Common myeloid progenitor, CD34-positive (primary cell): ENCODE results near the gene KDM1A.

ENCODE experiments used
- CTCF ChIA-PET: fragments of 350-600 bp; sonication (Branson Sonifier 250); formaldehyde crosslinking; loops from one replicate; lab custom pipeline; 2021; ENCODE audit warnings: antibody characterized with exemption; lab: Charles Lee
- POLR2A ChIA-PET: fragments of 350-600 bp; sonication (Branson Sonifier 250); formaldehyde crosslinking; loops from one replicate; lab custom pipeline; 2021; ENCODE audit warnings: antibody characterized with exemption; lab: Charles Lee
- DNase-seq, 3 donors: peaks; one replicate each; pipeline versions ENCODE4 v3.0.0 to v3.0.0-alpha.2; 2013
- H3K27ac ChIP-seq, 2 experiments: 1 replicate in 1 of 2; 2 replicates in 1 of 2; pipeline ENCODE4 v1.7.0; 2013; ENCODE audit warnings: inconsistent platforms in 2 of 2, low read length in 2 of 2, mild to moderate bottlenecking in 2 of 2, low read depth in 1 of 2, moderate library complexity in 1 of 2; ENCODE audit not compliant: severe bottlenecking in 2 of 2, insufficient read depth in 1 of 2, poor library complexity in 1 of 2
- H3K27me3 ChIP-seq, 5 experiments: replicated peaks in 2 of 5; 1 replicate in 3 of 5; 2 replicates in 2 of 5; pipeline versions ENCODE4 v1.6.1 to v1.7.0; 2013; ENCODE audit warnings: low read length in 4 of 5, mild to moderate bottlenecking in 2 of 5, moderate library complexity in 2 of 5, inconsistent platforms in 1 of 5; ENCODE audit not compliant: insufficient read depth in 5 of 5, control insufficient read depth in 4 of 5
- H3K36me3 ChIP-seq, 4 experiments: 1 replicate in 2 of 4; 2 replicates in 2 of 4; pipeline versions ENCODE4 v1.6.1 to v1.7.0; 2013; ENCODE audit warnings: low read length in 3 of 4, control low read depth in 1 of 4, mild to moderate bottlenecking in 1 of 4; ENCODE audit not compliant: control insufficient read depth in 4 of 4, insufficient read depth in 4 of 4
- H3K4me1 ChIP-seq, 4 experiments: 1 replicate in 3 of 4; 2 replicates in 1 of 4; pipeline versions ENCODE4 v1.6.1 to v1.7.1; 2013; ENCODE audit warnings: low read length in 3 of 4, mild to moderate bottlenecking in 3 of 4, control low read depth in 1 of 4, inconsistent platforms in 1 of 4, moderate library complexity in 1 of 4; ENCODE audit not compliant: control insufficient read depth in 4 of 4, insufficient read depth in 4 of 4; ENCODE audit errors: control extremely low read depth in 1 of 4
- H3K4me3 ChIP-seq, 7 experiments: 1 replicate in 4 of 7; 2 replicates in 3 of 7; pipeline versions ENCODE4 v1.5.1 to v1.7.0; 2013; ENCODE audit warnings: mild to moderate bottlenecking in 7 of 7, low read length in 6 of 7, moderate library complexity in 6 of 7, inconsistent platforms in 2 of 7, low read depth in 2 of 7, control low read depth in 1 of 7; ENCODE audit not compliant: insufficient read depth in 4 of 7, control insufficient read depth in 1 of 7; ENCODE audit errors: extremely low read depth in 1 of 7
- H3K9me3 ChIP-seq, 5 experiments: 1 replicate in 4 of 5; 2 replicates in 1 of 5; pipeline versions ENCODE4 v1.6.1 to v1.7.1; 2013; ENCODE audit warnings: low read length in 4 of 5, mild to moderate bottlenecking in 2 of 5, inconsistent platforms in 1 of 5, low read depth in 1 of 5, moderate library complexity in 1 of 5; ENCODE audit not compliant: control insufficient read depth in 4 of 5, insufficient read depth in 2 of 5; ENCODE audit errors: control extremely low read depth in 1 of 5
- WGBS: methylation state at CpG from one replicate; pipeline ENCODE4 v1.1.5; 2013; ENCODE audit not compliant: insufficient coverage; 5-methylcytosine and 5-hydroxymethylcytosine counted together

KDM1A gene

GRCh38 chr1:23116921-23117699, 97.8 kb downstream of the KDM1A start:
- Histone ChIP-seq H3K4me1 (peaks cover 4 to 45% (median 29%) of the 10 kb centered on the region in 4 experiments), H3K27ac (peak overlapping the region in 1 of 2 experiments; percentile 5), H3K9me3 (no peaks in the 10 kb centered on the region), H3K27me3 (no peaks in the 10 kb centered on the region), H3K36me3 (no peaks in the 10 kb centered on the region), H3K4me3 (no peak overlapping the region)
- no CpG with 5 or more reads among the region's 2 CpGs for WGBS
- ChIA-PET POLR2A (no interaction called here), CTCF (interaction anchor here (4.0 kb wide), 1 partner anchor 67 kb away, joined by 19 read pairs; no protein-coding TSS in a partner anchor)
- DNase-seq: peak in 2 of 3 donors; percentile 47 to 50

- no peak overlapping the region for H3K4me3 ChIP-seq
- CTCF ChIA-PET: interaction anchor here (0.8 to 4.0 kb wide), 5 partner anchors 9 to 66 kb away, joined by 3 to 19 read pairs (median 6); no protein-coding TSS in a partner anchor
Measured at GRCh38 chr1:23118407-23118806, 99.1 kb downstream of the KDM1A start.

DNA sequence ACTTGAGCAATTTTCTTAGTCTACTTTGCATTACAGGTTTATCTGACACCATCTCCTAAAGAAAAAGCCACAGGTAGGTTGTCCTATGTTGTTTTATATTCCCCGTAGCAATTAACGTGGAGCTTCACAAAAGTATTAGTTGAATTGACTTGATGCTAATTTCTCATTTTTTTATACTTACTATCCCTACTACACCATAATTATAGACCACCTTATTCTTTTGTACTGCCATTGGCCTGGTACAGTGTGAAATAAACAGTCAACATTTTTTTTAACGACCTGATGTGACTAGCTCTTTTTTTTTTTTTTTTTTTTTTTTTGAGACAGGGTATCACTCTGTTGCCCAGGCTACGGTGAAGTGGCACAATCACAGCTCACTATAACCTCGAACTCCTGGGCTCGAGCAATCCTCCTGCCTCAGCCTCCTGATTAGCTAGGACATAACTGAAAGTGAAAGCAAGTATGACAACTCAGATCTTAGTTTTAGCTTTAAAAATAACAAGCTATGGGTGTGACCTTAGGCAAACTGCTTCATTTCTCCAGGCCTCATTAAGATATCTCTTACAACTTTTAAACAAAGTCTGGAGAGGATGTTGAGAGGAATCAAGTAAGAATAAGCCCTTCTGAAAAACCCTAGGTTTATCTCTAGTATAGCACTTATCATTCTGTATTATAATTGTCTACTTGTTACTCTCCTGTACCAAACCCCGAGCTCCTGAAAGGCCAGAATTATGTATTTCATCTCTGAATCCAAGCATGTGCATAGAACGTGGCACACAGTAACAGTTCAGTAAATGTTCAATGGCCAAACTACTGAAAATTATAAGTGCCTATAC, 99.9 kb downstream of the KDM1A start:
- H3K4me1 ChIP-seq: peaks cover 0 to 51% (median 32%) of the 10 kb centered on the region in 4 experiments
- peak overlapping the region; percentile 50 to 87 for H3K27ac ChIP-seq
- POLR2A ChIA-PET: no interaction called here
- CTCF ChIA-PET: interaction anchor here (0.6 to 4.0 kb wide), 9 partner anchors 9 to 75 kb away, joined by 3 to 19 read pairs (median 6); no protein-coding TSS in a partner anchor
- DNase-seq: peak in 2 of 3 donors; percentile 75 to 81
- H3K36me3 ChIP-seq: no peaks in the 10 kb centered on the region
- H3K9me3 ChIP-seq: no peaks in the 10 kb centered on the region
- no peaks in the 10 kb centered on the region for H3K27me3 ChIP-seq
- peak overlapping the region in 5 of 7 experiments; percentile 7 to 45 (median 43) for H3K4me3 ChIP-seq
- WGBS: 22% methylated on average over 4 of the region's 8 CpGs

More at GRCh38 chr1:23118407-23118806, 99.1 kb downstream of the KDM1A start:
- POLR2A ChIA-PET: no interaction called here
- Histone ChIP-seq H3K27ac (peak overlapping the region in 1 of 2 experiments; percentile 87), H3K36me3 (no peaks in the 10 kb centered on the region), H3K9me3 (no peaks in the 10 kb centered on the region), H3K4me1 (peaks cover 4 to 51% (median 32%) of the 10 kb centered on the region in 4 experiments), H3K27me3 (no peaks in the 10 kb centered on the region)
- no peak for DNase-seq

GRCh38 chr1:23120383-23120782, 101.1 kb downstream of the KDM1A start:
- DNase-seq: no peak
- ChIA-PET CTCF (interaction anchor here (1.0 to 4.0 kb wide), 9 partner anchors 10 to 74 kb away, joined by 3 to 19 read pairs (median 6); no protein-coding TSS in a partner anchor), POLR2A (interaction anchor here (0.6 to 0.7 kb wide), 2 partner anchors 35 to 121 kb away, joined by 4 read pairs; no protein-coding TSS in a partner anchor)
- peak overlapping the region in 1 of 7 experiments; percentile 2 for H3K4me3 ChIP-seq
- H3K36me3 ChIP-seq: no peaks in the 10 kb centered on the region
- peak overlapping the region in 1 of 2 experiments; percentile 87 for H3K27ac ChIP-seq
- no peaks in the 10 kb centered on the region for H3K9me3 ChIP-seq
- 100% methylated on average over 3 of the region's 3 CpGs for WGBS
- H3K27me3 ChIP-seq: no peaks in the 10 kb centered on the region
- H3K4me1 ChIP-seq: peaks cover 0 to 39% (median 22%) of the 10 kb centered on the region in 4 experiments

DNA sequence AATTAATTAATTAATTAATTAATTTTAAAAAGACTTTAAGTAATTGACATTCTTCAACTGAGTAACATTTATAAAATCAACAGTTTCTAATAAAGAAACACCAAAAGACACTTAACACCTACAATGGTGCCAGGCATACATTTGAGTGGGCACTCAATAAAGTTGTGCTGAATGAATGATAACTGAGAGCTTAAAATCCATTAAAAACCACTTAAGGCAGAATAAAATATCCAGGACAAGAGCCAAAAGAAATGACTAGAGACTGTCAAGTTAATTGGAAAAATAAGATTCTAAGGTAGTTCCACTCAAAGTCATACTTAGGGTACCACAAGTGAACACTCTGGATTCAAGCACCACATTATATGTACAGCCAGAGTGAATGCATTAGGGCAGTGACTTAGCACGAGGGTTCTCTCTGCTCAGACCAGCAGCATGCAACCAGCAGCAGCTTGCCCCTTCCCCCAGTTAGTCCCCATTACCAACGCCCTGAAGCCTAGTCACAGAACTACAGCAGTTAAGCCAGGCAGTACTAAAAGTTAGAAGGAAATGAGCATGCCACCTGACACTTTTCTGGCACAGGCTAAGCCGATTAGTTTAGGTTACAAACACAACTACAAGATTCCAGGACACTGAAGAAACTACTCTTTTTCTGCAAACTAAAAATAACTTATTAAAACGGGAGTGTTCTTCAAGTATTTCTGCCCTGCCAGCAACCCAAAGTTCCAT, 102.9 kb downstream of the KDM1A start:
- H3K27me3 ChIP-seq: no peaks in the 10 kb centered on the region
- WGBS: 35% methylated on average over 3 of the region's 4 CpGs
- H3K4me1 ChIP-seq: peaks cover 0 to 33% (median 20%) of the 10 kb centered on the region in 4 experiments
- POLR2A ChIA-PET: interaction anchor here (1.2 kb wide), 1 partner anchor 94 kb away, joined by 3 read pairs; no protein-coding TSS in a partner anchor
- CTCF ChIA-PET: interaction anchor here (0.6 to 2.3 kb wide), 5 partner anchors 14 to 231 kb away, joined by 3 to 6 read pairs (median 3); no protein-coding TSS in a partner anchor
- peak in 2 of 3 donors; percentile 26 to 43 for DNase-seq
- H3K36me3 ChIP-seq: no peaks in the 10 kb centered on the region
- H3K9me3 ChIP-seq: no peaks in the 10 kb centered on the region
- H3K27ac ChIP-seq: no peak overlapping the region
- no peak overlapping the region for H3K4me3 ChIP-seq

- CTCF ChIA-PET: interaction anchor here (0.6 to 2.3 kb wide), 4 partner anchors 13 to 231 kb away, joined by 3 to 6 read pairs (median 4); no protein-coding TSS in a partner anchor
- POLR2A ChIA-PET: interaction anchor here (1.2 kb wide), 1 partner anchor 93 kb away, joined by 3 read pairs; no protein-coding TSS in a partner anchor
- WGBS: 76% methylated on average over 4 of the region's 4 CpGs
- DNase-seq: no peak
- H3K27ac ChIP-seq: no peak overlapping the region
- H3K9me3 ChIP-seq: no peaks in the 10 kb centered on the region
- H3K4me3 ChIP-seq: no peak overlapping the region
- H3K27me3 ChIP-seq: no peaks in the 10 kb centered on the region
- H3K36me3 ChIP-seq: no peaks in the 10 kb centered on the region
- H3K4me1 ChIP-seq: peaks cover 0 to 29% (median 16%) of the 10 kb centered on the region in 4 experiments
Measured at GRCh38 chr1:23122796-23123195, 103.5 kb downstream of the KDM1A start.
